ENCODE measurements around the gene GPR132.

GPR132 gene

GRCh38 chr14:105015242-105015641 is 50.0 kb downstream of the GPR132 start:
- peak; percentile 22 for DNase-seq

GRCh38 chr14:105014631-105015030 is 50.6 kb downstream of the GPR132 start:
- no peak for DNase-seq

DNA sequence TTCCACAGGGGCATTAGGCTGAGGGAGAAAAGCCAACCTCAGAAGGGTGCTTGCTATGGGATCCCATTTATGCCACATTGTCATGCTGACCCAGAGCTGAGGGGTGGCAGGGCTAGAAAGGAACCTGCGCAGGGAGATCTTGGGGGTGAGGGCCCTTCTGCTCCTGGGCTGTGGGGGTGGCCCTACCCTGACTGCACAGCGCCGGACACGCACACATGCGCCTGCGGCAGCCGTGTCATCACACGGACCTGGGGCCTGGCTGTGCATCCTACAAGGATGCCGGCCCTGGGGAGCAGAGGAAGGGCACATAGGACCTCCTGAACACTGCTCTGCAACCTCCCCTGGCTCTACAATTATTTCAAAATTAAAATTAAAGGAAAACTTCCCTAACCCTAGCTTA is 51.2 kb downstream of the GPR132 start:
- DNase-seq: no peak

DNA sequence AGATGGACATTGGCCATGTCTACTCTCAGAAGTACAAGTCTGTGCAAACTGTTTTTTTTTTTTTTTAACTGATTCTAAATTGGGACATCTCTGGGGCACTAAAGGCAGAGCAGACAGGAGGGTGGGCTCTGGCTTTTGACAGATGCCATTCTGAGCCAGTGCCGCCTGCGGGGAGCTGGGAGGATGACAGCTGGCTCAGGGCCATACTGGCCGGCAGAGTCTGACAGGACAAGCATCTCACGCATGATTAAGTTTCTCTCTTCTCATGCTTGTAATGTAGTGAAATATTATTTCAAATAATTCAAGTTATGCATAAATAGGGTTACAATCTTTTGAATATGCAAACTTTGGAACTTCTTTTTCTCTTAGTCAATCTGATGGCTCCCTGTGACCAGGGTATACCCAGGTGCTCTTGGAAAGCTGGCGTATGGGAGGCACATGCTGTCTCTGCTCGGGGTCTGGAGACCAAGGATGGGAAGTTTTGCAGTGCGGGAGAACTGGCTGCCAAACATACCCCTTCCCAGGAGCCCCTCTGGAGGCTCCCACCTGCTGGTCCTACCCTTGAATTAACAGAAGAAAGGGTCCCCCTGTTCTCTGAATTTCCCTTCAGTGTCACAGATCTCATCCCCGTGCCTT is 52.0 kb downstream of the GPR132 start:
- no peak for DNase-seq

DNA sequence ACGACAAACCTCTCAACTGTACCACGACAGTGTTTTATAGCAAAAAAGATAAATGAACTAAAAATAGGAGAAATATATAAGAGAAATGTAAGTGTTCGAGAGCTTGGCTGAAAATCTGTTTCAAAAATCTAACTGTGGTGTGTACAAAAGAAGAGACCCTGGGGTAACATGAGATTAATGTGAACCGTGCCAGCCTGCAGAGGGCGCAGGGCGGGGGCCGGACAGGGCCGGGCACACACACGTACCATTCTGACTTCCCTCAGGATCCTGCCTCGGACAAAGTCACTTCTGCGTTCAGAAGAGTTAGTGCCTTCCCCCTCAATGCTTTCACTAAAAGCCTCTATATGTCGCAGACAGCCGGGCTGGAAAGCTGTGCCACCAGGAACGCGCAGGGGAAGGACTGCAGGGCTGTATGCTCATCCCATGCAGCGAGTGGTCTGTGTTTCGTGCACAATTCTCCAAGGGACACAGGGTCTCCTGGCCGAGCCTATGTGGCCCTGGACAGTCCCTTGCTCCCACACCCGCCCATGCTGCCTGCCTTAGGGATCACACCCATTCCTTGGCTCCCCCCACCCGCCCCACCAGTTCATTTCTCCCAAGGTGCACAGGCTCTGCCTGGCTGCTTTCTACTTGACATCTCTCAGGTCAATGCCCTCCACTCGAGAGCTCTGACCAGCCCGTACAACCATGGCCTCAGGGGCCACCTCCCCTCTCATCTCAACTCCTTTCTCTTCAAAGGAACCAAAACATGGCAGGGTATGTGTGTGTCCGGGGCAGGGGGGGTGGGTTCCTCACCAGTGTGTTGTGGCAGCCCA is 52.9 kb downstream of the GPR132 start:
- no peak for DNase-seq

- no peak for DNase-seq
These were observed 53.8 kb downstream of the GPR132 start for GRCh38 chr14:105011312-105011990.

- DNase-seq: no peak
These were observed 54.3 kb downstream of the GPR132 start for GRCh38 chr14:105010891-105011291.

- no peak for DNase-seq
These were observed 55.1 kb downstream of the GPR132 start for GRCh38 chr14:105010106-105010505.

GRCh38 chr14:105007593-105008264 is 57.5 kb downstream of the GPR132 start:
- no peak for DNase-seq

DNA sequence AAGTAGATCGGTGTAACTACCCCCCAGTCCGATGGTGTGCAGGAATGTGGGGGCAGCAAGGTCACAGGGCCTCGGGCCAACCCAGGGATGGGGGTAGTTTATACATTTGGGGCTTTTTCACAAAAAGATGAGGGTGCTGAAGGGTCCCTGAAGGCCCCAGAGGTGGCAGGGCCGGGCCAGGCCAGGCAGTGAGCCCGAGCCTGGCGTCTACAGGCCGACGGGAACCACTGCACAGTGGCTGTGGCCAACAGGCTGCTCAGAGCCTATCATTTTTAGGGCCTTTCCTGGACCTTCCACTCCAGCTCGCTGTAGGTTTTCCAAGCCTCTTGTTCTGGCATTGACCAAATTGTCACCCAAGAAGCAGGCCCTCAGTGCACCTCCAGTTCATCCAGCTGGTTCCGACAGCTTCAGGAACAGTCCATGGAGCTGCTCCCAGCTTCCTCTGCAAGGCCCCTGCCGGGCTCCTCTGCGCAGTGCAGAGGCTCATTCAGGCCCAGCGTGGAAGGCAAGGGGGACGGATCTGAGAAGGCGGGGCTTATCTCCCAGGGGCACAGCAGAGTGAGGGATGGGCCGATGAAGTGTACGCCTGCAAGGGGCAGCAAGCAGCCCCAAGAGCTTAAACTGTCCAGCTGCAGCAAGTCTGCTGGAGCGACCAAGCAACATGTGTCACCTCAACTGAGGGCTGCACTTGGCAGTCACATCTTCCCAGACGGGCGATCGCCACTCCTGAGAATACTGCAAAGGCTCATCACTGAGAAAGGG is 58.2 kb downstream of the GPR132 start:
- DNase-seq: no peak

DNA sequence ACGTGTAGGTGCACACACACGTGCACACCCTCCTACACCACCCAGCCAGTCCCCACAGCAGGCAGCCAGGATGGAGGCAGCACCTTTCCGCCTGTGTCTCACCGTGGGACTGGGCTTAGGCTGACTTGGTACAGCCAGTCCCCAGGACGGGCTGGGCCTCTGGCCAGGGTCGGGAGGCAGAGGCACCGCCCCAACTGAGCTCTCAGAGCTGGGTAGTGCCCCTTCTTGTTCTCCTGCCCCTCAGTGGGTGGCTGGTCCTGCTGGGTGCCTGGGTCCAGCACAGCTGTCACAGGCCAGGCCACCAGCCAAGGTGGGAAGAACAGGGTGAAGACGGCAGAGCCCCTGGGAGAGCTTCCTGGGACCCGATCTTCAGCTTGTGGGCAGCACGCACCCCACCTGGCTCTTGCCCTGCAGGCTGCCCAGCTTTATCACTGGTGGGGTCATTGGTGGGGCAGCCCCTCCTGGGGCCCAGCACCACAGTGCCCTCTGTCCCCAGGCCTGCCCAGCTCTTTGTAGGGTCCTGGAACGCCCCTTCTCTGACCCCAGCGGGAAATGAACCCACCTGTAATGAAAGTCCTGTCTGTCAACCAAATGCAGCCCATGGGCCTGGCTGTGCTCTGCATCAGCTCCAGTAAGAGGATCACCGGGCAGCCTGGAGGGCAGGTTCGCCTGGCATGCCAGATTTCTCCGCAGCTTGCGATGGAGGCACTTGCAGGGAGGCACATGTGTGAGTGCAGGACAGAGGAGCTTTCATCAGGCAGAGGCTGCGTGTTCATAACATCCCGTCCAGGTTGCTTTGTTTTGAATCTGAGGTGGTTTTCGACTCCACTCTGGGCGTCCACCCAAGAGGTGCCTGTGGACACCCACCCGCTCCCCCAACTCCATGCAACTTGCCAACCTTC is 59.0 kb downstream of the GPR132 start:
- no peak for DNase-seq

DNA sequence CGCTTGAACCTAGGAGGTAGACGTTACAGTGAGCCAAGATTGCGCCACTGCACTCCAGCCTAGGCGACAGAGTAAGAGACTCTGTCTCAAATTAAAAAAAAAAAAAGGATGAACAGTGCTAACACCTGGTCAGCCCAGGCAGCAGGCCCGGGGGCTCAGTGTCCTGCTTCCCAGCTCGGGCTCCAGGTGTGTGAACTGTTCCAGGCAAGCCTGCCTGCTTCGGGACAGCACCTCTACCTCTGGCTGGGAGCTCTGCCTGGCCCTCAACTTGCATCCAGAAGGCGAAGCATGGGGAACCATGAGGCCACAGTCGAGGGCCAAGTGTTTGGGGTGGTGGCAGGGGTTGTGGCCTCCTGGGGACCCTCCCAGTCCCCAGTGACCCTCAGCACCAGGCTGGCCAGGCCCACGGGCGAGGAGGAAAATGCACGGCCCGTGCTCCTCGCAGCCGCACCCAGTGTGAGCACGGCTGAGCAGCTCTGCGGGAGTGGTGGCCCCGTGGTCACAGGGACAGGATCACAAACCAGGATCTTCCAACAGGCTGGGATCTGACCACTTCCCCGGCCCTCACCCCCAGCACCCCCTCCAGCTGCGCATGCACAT is 59.8 kb downstream of the GPR132 start:
- no peak for DNase-seq
